K562 (cell line): ENCODE measurements around the gene TPR. TPM values are rescaled to one million over a fixed set of nuclear protein-coding genes. Genes with fewer than 3 reads are reported as not detected.

Experiments
- ATAC-seq: fragments of 200-7000 bp; cut with Tn5 transposase; 3 replicates; pipeline ENCODE4 v1.9.1; 2020; ENCODE audit warnings: moderate library complexity
- BruUV-seq: library from RNA; stranded (reverse); fragments of 400-500 nt; replicated peaks from 2 replicates; lab custom pipeline; 2021; lab: Mats Ljungman, UMichigan
- CTCF ChIA-PET: fragments of 300-600 bp; formaldehyde crosslinking; extraction: SDS; loops from one replicate; lab custom pipeline; 2021; ENCODE audit warnings: low intra/inter-chr PET ratio; lab: Yijun Ruan, JAX
- POLR2A ChIA-PET: fragments of 300-600, 350-650 bp; sonication (Branson Sonifier 250); formaldehyde crosslinking; extraction: SDS; loops from one replicate; lab custom pipeline; 2021; ENCODE audit warnings: antibody characterized with exemption, inconsistent platforms; lab: Yijun Ruan, JAX
- DNase-seq, 4 experiments: peaks; one replicate each; pipeline versions ENCODE4 v3.0.0 to v3.0.0-alpha.2; 2011 to 2018; ENCODE audit warnings: low spot score in 3 of 4, mixed read lengths in 3 of 4; ENCODE audit errors: extremely low read depth in 1 of 4
- FAIRE-seq: peaks from 2 replicates; lab custom pipeline; 2011; peaks lifted over from hg19 to GRCh38; lab: Jason Lieb, UNC
- H2AFZ ChIP-seq: 2 replicates; pipeline ENCODE4 v1.6.0; 2011; ENCODE audit warnings: low read depth, low read length, control low read depth, inconsistent platforms
- H3K27ac ChIP-seq: fragments of 200-600 bp; 3 replicates; pipeline ENCODE4 v1.8.0; 2011; ENCODE audit warnings: low read depth, mild to moderate bottlenecking, control low read depth, inconsistent platforms, low read length, moderate library complexity, mixed read lengths; ENCODE audit errors: extremely low read depth
- H3K27me3 ChIP-seq, 2 experiments: fragments of 300-600 bp in 1 of 2; 2 replicates in 1 of 2; 3 replicates in 1 of 2; pipeline versions ENCODE4 v1.6.0 to v1.8.0; 2011; ENCODE audit warnings: inconsistent platforms in 2 of 2, low read length in 2 of 2, mild to moderate bottlenecking in 1 of 2, mixed read lengths in 1 of 2, moderate library complexity in 1 of 2; ENCODE audit not compliant: control insufficient read depth in 2 of 2, insufficient read depth in 2 of 2
- H3K36me3 ChIP-seq: fragments of 300-600 bp; 3 replicates; pipeline ENCODE4 v1.8.0; 2011; ENCODE audit warnings: mild to moderate bottlenecking, low read length, inconsistent platforms; ENCODE audit not compliant: control insufficient read depth, insufficient read depth
- H3K4me1 ChIP-seq, 2 experiments: fragments of 200-600 bp in 1 of 2; replicated peaks in 1 of 2; 2 replicates in 1 of 2; 3 replicates in 1 of 2; pipeline versions ENCODE4 v1.5.1 to v1.8.0; 2011; ENCODE audit warnings: inconsistent platforms in 2 of 2, low read length in 2 of 2, mild to moderate bottlenecking in 1 of 2, mixed read lengths in 1 of 2, moderate library complexity in 1 of 2; ENCODE audit not compliant: control insufficient read depth in 2 of 2, insufficient read depth in 2 of 2
- H3K4me2 ChIP-seq: 2 replicates; pipeline ENCODE4 v1.6.1; 2011; ENCODE audit warnings: low read length, control low read depth, inconsistent platforms, mixed read lengths; ENCODE audit not compliant: insufficient read depth
- H3K4me3 ChIP-seq: fragments of 200-600 bp; sonication (generic), shearing (Covaris generic); 2 replicates; pipeline ENCODE4 v1.5.1; 2016; ENCODE audit warnings: control low read depth, inconsistent platforms
- H3K79me2 ChIP-seq: fragments of 200-600 bp; 3 replicates; pipeline ENCODE4 v1.8.0; 2011; ENCODE audit warnings: low read length, inconsistent platforms; ENCODE audit not compliant: control insufficient read depth, insufficient read depth
- H3K9ac ChIP-seq, 2 experiments: 2 replicates each; pipeline versions ENCODE4 v1.6.0 to v1.6.1; 2011; ENCODE audit warnings: low read depth in 2 of 2, low read length in 2 of 2, control low read depth in 1 of 2, inconsistent platforms in 1 of 2, mild to moderate bottlenecking in 1 of 2, mixed read lengths in 1 of 2; ENCODE audit not compliant: insufficient read depth in 1 of 2
- H3K9me1 ChIP-seq: one replicate; pipeline ENCODE4 v1.6.0; 2011; ENCODE audit warnings: inconsistent platforms, mild to moderate bottlenecking, low read length, moderate library complexity; ENCODE audit not compliant: control insufficient read depth, insufficient read depth
- H3K9me3 ChIP-seq: replicated peaks from 2 replicates; pipeline ENCODE4 v1.5.1; 2011; ENCODE audit warnings: low read depth, low read length, inconsistent platforms; ENCODE audit not compliant: control insufficient read depth, insufficient read depth
- H4K20me1 ChIP-seq: replicated peaks from 2 replicates; pipeline ENCODE4 v1.6.1; 2011; ENCODE audit warnings: low read length, inconsistent platforms, mixed read lengths; ENCODE audit not compliant: control insufficient read depth, insufficient read depth
- GABPB2 ChIP-seq: fragments of 250-450 bp; sonication (Bioruptor Pico); conservative IDR thresholded peaks from 2 replicates; pipeline ENCODE4 v1.5.1; 2021; ENCODE audit warnings: mild to moderate bottlenecking
- HMBOX1 ChIP-seq: sonication (generic); IDR thresholded peaks from 2 replicates; pipeline ENCODE4 v1.6.1; 2016
- MBD2 ChIP-seq: sonication (generic); IDR thresholded peaks from 2 replicates; pipeline ENCODE4 v1.6.1; 2016; ENCODE audit warnings: low read depth, borderline replicate concordance
- NCOR1 ChIP-seq: fragments of 450-650 bp; IDR thresholded peaks from 2 replicates; pipeline ENCODE4 v1.6.1; 2016; ENCODE audit warnings: mild to moderate bottlenecking, moderate library complexity
- RBM14 ChIP-seq: fragments of 200-400 bp; formaldehyde crosslinking; IDR thresholded peaks from 2 replicates; pipeline ENCODE4 v1.6.1; 2018; ENCODE audit warnings: low read depth, mild to moderate bottlenecking, low read length, moderate library complexity, borderline replicate concordance; ENCODE audit not compliant: insufficient read depth
- XRCC5 ChIP-seq: fragments of 200-400 bp; formaldehyde crosslinking; IDR thresholded peaks from 2 replicates; pipeline ENCODE4 v1.6.1; 2017; ENCODE audit warnings: low read depth, mild to moderate bottlenecking, low read length
- ZNF124 ChIP-seq: sonication (generic); formaldehyde crosslinking; IDR thresholded peaks from 2 replicates; pipeline ENCODE4 v1.8.1; 2022; ENCODE audit warnings: missing genetic modification reagents
- ZNF134 ChIP-seq: fragments of 250-450 bp; sonication (Bioruptor Pico); conservative IDR thresholded peaks from 2 replicates; pipeline ENCODE4 v1.4.0; 2020
- ZNF165 ChIP-seq: fragments of 250-450 bp; sonication (Bioruptor Pico); IDR thresholded peaks from 2 replicates; pipeline ENCODE4 v1.4.0; 2020; ENCODE audit warnings: borderline replicate concordance
- WGBS: fragments of 100-300 bp; shearing (Covaris generic); methylation state at CpG from one replicate; pipeline ENCODE4 v1.1.6; 2016; ENCODE audit warnings: low coverage, mixed read lengths; ENCODE audit not compliant: insufficient coverage; ENCODE audit errors: missing lambda C conversion rate; 5-methylcytosine and 5-hydroxymethylcytosine counted together
- in situ Hi-C: fragments of 300-500 bp; cut with MboI; formaldehyde crosslinking; loops from 4 replicates; pipeline ENCODE4 v1.15.0; 2018; ENCODE audit warnings: inconsistent platforms, mixed read lengths
- intact Hi-C: fragments of 100-400 bp; cut with micrococcal nuclease; formaldehyde crosslinking; loops from 2 replicates; pipeline ENCODE4 v1.14.2; 2022
- polyA plus RNA-seq, 8 experiments: library from polyadenylated mRNA; depleted of rRNA in 4 of 8; stranded (reverse) in 5 of 8; unstranded in 3 of 8; fragments of >200 nt; fragmentation: Nextera tagmentation in 2 of 8; fragmentation: Illumina TruSeq in 1 of 8; extraction: Ambion mirVana in 2 of 8; extraction: Trizol in 1 of 8; gene quantifications; 2 replicates each; pipeline versions ENCODE4 v1.2.1 to v1.2.3, GENCODE V29; 2011 to 2014; ENCODE audit warnings: inconsistent platforms in 1 of 8, missing spikeins in 1 of 8
- total RNA-seq, 7 experiments: library from RNA; depleted of rRNA in 6 of 7; stranded (reverse); fragments of >200 nt in 6 of 7; fragmentation: Illumina TruSeq in 2 of 7; extraction: Trizol in 2 of 7; gene quantifications; 2 replicates each; pipeline versions ENCODE4 v1.2.1 to v1.2.3, GENCODE V29; 2011 to 2021; ENCODE audit warnings: low replicate concordance in 1 of 7

Gene TPR
- total and polyA plus RNA-seq, 9 of the 15 experiments (the other 6 are each of a cell fraction or from before 2014, with no cell fraction given), result 48.5 to 167 (median 138) TPM

DNA sequence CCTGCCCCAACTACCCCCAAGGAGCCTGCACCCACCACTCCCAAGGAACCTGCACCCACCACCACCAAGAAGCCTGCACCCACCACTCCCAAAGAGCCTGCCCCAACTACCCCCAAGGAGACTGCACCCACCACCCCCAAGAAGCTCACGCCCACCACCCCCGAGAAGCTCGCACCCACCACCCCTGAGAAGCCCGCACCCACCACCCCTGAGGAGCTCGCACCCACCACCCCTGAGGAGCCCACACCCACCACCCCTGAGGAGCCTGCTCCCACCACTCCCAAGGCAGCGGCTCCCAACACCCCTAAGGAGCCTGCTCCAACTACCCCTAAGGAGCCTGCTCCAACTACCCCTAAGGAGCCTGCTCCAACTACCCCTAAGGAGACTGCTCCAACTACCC, 67.6 kb downstream of the TPR start:
- no peak overlapping the region for H3K4me2 ChIP-seq
- no peaks in the 10 kb centered on the region for H3K79me2 ChIP-seq
- intact Hi-C loops (no loop called here), in situ Hi-C loops (no loop called here)
- peaks cover 7% of the 10 kb centered on the region; the same call in 2 of the 3 replicates for H3K36me3 ChIP-seq
- POLR2A ChIA-PET, result interaction anchor here (2.3 kb wide), 1 partner anchor 12 kb away, joined by 13 read pairs; no protein-coding TSS in a partner anchor
- no peaks in the 10 kb centered on the region for H3K9me3 ChIP-seq
- no peak for DNase-seq
- H4K20me1 ChIP-seq, result no peaks in the 10 kb centered on the region
- no peak overlapping the region for H3K27ac ChIP-seq
- H2AFZ ChIP-seq, result no peak overlapping the region
- CTCF ChIA-PET, result no interaction called here
- H3K27me3 ChIP-seq, result no peaks in the 10 kb centered on the region; a peak in 1 of 5 replicates
- H3K9ac ChIP-seq, result no peak overlapping the region
- ATAC-seq, result no peak
- no peaks in the 10 kb centered on the region for H3K9me1 ChIP-seq
- H3K4me1 ChIP-seq, result no peaks in the 10 kb centered on the region
- TF ChIP-seq GABPB2 (CRISPR knock-in tag) (no peak), HMBOX1 (no peak)
- H3K4me3 ChIP-seq, result no peak overlapping the region
- FAIRE-seq, result no peak
- 81% methylated on average over 4 of the region's 6 CpGs for WGBS
- no TSS peak for BruUV-seq

- ATAC-seq (no peak), DNase-seq (no peak), FAIRE-seq (no peak)
- Histone ChIP-seq H3K4me3 (no peak overlapping the region), H3K4me2 (no peak overlapping the region), H3K9me3 (no peaks in the 10 kb centered on the region), H3K9ac (no peak overlapping the region), H3K4me1 (no peaks in the 10 kb centered on the region), H2AFZ (no peak overlapping the region), H3K36me3 (peaks cover under 1% of the 10 kb centered on the region; the same call in 1 of the 3 replicates), H3K9me1 (no peaks in the 10 kb centered on the region), H3K27ac (no peak overlapping the region), H3K79me2 (no peaks in the 10 kb centered on the region), H3K27me3 (peaks cover under 1 to 3% of the 10 kb centered on the region in 2 experiments; a peak in 2 of 5 replicates), H4K20me1 (no peaks in the 10 kb centered on the region)
- 23% methylated on average over 3 of the region's 3 CpGs for WGBS
- intact Hi-C loops (no loop called here), in situ Hi-C loops (no loop called here)
- TF ChIP-seq NCOR1, result no peak
- no peak for TF ChIP-seq ZNF134 (CRISPR knock-in tag)
- TF ChIP-seq RBM14, result no peak
- no peak for TF ChIP-seq ZNF165 (CRISPR knock-in tag)
- TF ChIP-seq MBD2, result no peak
- TF ChIP-seq ZNF124 (CRISPR knock-in tag), result no peak
- TF ChIP-seq XRCC5, result no peak
- POLR2A ChIA-PET, result no interaction called here
- no TSS peak for BruUV-seq
- CTCF ChIA-PET, result no interaction called here
Observed at GRCh38 chr1:186306533-186306932, 68.5 kb downstream of the TPR start.
